GM23338 (cell line): ENCODE results near the gene SLC5A5. TPM values are rescaled to one million over a fixed set of nuclear protein-coding genes. Genes with fewer than 3 reads are reported as not detected.

Experiments
- ATAC-seq: fragments of 200-7000 bp; cut with Tn5 transposase; 3 replicates; pipeline ENCODE4 v1.9.1; 2020
- DNase-seq: peaks from one replicate; pipeline ENCODE4 v3.0.0-alpha.2; 2015; ENCODE audit warnings: low spot score
- H2AFZ ChIP-seq: fragments of 200-600 bp; sonication (generic); 2 replicates; pipeline ENCODE4 v1.8.0; 2016; ENCODE audit warnings: antibody characterized with exemption, mild to moderate bottlenecking, moderate library complexity
- H3F3A ChIP-seq: fragments of 200-600 bp; sonication (generic); replicated peaks from 2 replicates; pipeline ENCODE4 v1.8.0; 2017; ENCODE audit warnings: antibody characterized with exemption, mixed run types, low read depth
- H3K27ac ChIP-seq: fragments of 200-600 bp; sonication (generic); 2 replicates; pipeline ENCODE4 v1.6.1; 2016; ENCODE audit warnings: low read depth
- H3K27me3 ChIP-seq: fragments of 200-600 bp; sonication (generic); 2 replicates; pipeline ENCODE4 v1.8.0; 2016; ENCODE audit warnings: mild to moderate bottlenecking, mixed run types, moderate library complexity; ENCODE audit not compliant: insufficient read depth
- H3K36me3 ChIP-seq: fragments of 200-600 bp; sonication (generic); 2 replicates; pipeline ENCODE4 v1.8.0; 2016; ENCODE audit warnings: mild to moderate bottlenecking; ENCODE audit not compliant: insufficient read depth
- H3K4me1 ChIP-seq: fragments of 200-600 bp; sonication (generic); 2 replicates; pipeline ENCODE4 v1.8.0; 2016; ENCODE audit warnings: mild to moderate bottlenecking, moderate library complexity; ENCODE audit not compliant: insufficient read depth
- H3K4me2 ChIP-seq: fragments of 200-600 bp; sonication (generic); 2 replicates; pipeline ENCODE4 v1.7.1; 2017; ENCODE audit warnings: mixed run types
- H3K4me3 ChIP-seq: fragments of 200-600 bp; sonication (generic); 2 replicates; pipeline ENCODE4 v1.6.1; 2016; ENCODE audit warnings: mixed run types
- H3K79me2 ChIP-seq: fragments of 200-600 bp; sonication (generic); replicated peaks from 2 replicates; pipeline ENCODE4 v1.8.0; 2017; ENCODE audit warnings: mild to moderate bottlenecking; ENCODE audit not compliant: insufficient read depth
- H3K9me2 ChIP-seq: fragments of 200-600 bp; sonication (generic); 2 replicates; pipeline ENCODE4 v1.8.0; 2017; ENCODE audit not compliant: insufficient read depth
- H4K20me1 ChIP-seq: fragments of 200-600 bp; sonication (generic); replicated peaks from 2 replicates; pipeline ENCODE4 v1.8.0; 2017; ENCODE audit warnings: mild to moderate bottlenecking; ENCODE audit not compliant: insufficient read depth
- H3K27ac Mint-ChIP-seq: 2 replicates; pipeline ENCODE4 v1.8.0; 2020; ENCODE audit warnings: inconsistent platforms, mild to moderate bottlenecking, moderate library complexity, mixed read lengths
- H3K27me3 Mint-ChIP-seq: 3 replicates; pipeline ENCODE4 v1.8.0; 2022; ENCODE audit warnings: low read depth, mild to moderate bottlenecking, moderate library complexity, mixed read lengths, inconsistent platforms; ENCODE audit not compliant: insufficient read depth, poor library complexity
- H3K36me3 Mint-ChIP-seq: 3 replicates; pipeline ENCODE4 v1.8.0; 2021; ENCODE audit warnings: low read depth, mild to moderate bottlenecking, inconsistent platforms, moderate library complexity, mixed read lengths
- H3K4me1 Mint-ChIP-seq: 3 replicates; pipeline ENCODE4 v1.8.0; 2020; ENCODE audit warnings: mild to moderate bottlenecking, inconsistent platforms, mixed read lengths
- H3K4me3 Mint-ChIP-seq: 3 replicates; pipeline ENCODE4 v1.8.0; 2021; ENCODE audit warnings: moderate library complexity, mild to moderate bottlenecking, inconsistent platforms, mixed read lengths
- H3K9me3 Mint-ChIP-seq: 3 replicates; pipeline ENCODE4 v1.8.0; 2020; ENCODE audit warnings: moderate library complexity, mild to moderate bottlenecking, inconsistent platforms, mixed read lengths
- CREB1 ChIP-seq: fragments of 250-450 bp; sonication (Bioruptor Pico); IDR thresholded peaks from 2 replicates; pipeline ENCODE4 v1.5.0; 2020; ENCODE audit warnings: low read depth, mild to moderate bottlenecking, moderate library complexity
- EZH2phosphoT487 ChIP-seq: fragments of 200-600 bp; sonication (generic); IDR thresholded peaks from one replicate; pipeline ENCODE4 v1.8.1; 2018; ENCODE audit warnings: antibody characterized with exemption; ENCODE audit not compliant: unreplicated experiment
- NANOG ChIP-seq: IDR thresholded peaks from 2 replicates; pipeline ENCODE4 v1.6.1; 2016; ENCODE audit warnings: antibody characterized with exemption, borderline replicate concordance
- POLR2AphosphoS5 ChIP-seq: IDR thresholded peaks from 2 replicates; pipeline ENCODE4 v1.6.1; 2016; ENCODE audit warnings: antibody characterized with exemption, low read depth
- ZNF331 ChIP-seq: fragments of 250-450 bp; sonication (Bioruptor Pico); IDR thresholded peaks from 2 replicates; pipeline ENCODE4 v1.5.0; 2020; ENCODE audit warnings: low read depth, mild to moderate bottlenecking, moderate library complexity
- polyA plus RNA-seq: library from polyadenylated mRNA; unstranded; fragments of >200 nt; fragmentation: Nextera tagmentation; extraction: Ambion mirVana; gene quantifications from 2 replicates; pipeline ENCODE4 v1.2.1, GENCODE V29; 2016
- total RNA-seq: library from RNA; depleted of rRNA; stranded (reverse); fragments of >200 nt; shearing (Covaris generic); gene quantifications from 2 replicates; pipeline ENCODE4 v1.2.3, GENCODE V29; 2014
- TF ChIP-seq, protein P1 (sequence below), 2 experiments: fragments of 200-600 bp in 1 of 2; sonication (generic) in 1 of 2; conservative IDR thresholded peaks; 2 replicates each; pipeline versions ENCODE4 v1.5.1 to v1.6.1; 2016 to 2017; ENCODE audit warnings: antibody characterized with exemption in 2 of 2, low read depth in 2 of 2, mild to moderate bottlenecking in 2 of 2, moderate library complexity in 1 of 2
- TF ChIP-seq, protein P2 (sequence below): IDR thresholded peaks from 2 replicates; pipeline ENCODE4 v1.6.1; 2016; ENCODE audit warnings: antibody characterized with exemption
- TF ChIP-seq, protein P3 (sequence below): fragments of 250-450 bp; sonication (Bioruptor Pico); IDR thresholded peaks from 2 replicates; pipeline ENCODE4 v1.5.0; 2020; ENCODE audit warnings: mild to moderate bottlenecking, moderate library complexity
- TF ChIP-seq, protein P4 (sequence below): IDR thresholded peaks from one replicate; pipeline ENCODE4 v1.6.1; 2018; ENCODE audit warnings: antibody characterized with exemption; ENCODE audit not compliant: unreplicated experiment

Gene SLC5A5
- total and polyA plus RNA-seq, 2 experiments from 2014 or later: 1.0 to 2.1 TPM

DNA sequence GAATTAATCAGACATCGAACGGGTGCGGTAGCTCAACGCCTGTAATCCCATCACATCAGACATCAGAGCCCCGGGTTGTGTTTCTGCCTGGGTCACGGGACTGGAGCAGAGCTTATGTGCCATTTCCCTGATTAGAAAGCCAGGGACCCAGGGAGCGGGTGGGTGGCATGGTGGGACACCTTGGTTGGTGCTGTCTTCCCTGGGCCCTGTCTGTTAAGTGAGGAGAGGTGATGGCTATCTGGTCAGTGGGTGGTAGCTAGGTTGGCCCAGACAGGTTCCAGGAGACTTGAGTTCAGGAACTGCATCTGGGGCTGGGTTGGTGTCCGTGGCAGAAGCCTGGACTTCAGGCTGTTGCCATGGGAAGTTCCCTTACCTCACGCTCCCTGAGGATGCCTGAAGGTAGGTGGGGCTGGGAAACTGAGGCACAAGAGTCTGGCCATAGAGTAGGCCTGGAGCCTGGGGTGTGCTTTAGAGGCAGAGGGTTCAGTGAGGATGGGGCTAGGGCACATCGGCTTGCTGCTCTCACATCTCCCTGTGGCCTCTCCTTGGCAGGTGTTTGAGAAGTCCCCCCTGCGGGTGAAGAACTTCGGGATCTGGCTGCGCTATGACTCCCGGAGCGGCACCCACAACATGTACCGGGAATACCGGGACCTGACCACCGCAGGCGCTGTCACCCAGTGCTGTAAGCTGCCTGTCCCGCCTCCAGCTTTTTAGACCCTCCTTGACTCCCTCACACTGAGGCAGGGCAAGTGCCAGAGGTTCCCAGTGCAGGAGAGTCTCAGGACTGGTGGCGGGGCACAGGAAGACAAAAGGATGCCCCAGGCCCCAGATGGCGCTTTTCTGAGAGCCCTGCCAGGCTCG, 10.0 kb upstream of the SLC5A5 start:
- H3K4me2 ChIP-seq: peak overlapping the region; percentile 100
- Mint-ChIP-seq H3K4me3 (peak overlapping the region; percentile 99), H3K9me3 (peaks cover 11% of the 10 kb centered on the region; the same call in 2 of the 3 replicates), H3K4me1 (peaks cover 17% of the 10 kb centered on the region), H3K36me3 (peaks cover 64% of the 10 kb centered on the region), H3K27ac (peak overlapping the region; percentile 100), H3K27me3 (peaks cover 39% of the 10 kb centered on the region)
- no peak for TF ChIP-seq NANOG
- TF ChIP-seq, protein P1, sequence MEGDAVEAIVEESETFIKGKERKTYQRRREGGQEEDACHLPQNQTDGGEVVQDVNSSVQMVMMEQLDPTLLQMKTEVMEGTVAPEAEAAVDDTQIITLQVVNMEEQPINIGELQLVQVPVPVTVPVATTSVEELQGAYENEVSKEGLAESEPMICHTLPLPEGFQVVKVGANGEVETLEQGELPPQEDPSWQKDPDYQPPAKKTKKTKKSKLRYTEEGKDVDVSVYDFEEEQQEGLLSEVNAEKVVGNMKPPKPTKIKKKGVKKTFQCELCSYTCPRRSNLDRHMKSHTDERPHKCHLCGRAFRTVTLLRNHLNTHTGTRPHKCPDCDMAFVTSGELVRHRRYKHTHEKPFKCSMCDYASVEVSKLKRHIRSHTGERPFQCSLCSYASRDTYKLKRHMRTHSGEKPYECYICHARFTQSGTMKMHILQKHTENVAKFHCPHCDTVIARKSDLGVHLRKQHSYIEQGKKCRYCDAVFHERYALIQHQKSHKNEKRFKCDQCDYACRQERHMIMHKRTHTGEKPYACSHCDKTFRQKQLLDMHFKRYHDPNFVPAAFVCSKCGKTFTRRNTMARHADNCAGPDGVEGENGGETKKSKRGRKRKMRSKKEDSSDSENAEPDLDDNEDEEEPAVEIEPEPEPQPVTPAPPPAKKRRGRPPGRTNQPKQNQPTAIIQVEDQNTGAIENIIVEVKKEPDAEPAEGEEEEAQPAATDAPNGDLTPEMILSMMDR (conservative IDR thresholded peaks at IDR 0.05; ENCODE audit: low read depth in 2 of 2): no peak
- TF ChIP-seq, protein P2, sequence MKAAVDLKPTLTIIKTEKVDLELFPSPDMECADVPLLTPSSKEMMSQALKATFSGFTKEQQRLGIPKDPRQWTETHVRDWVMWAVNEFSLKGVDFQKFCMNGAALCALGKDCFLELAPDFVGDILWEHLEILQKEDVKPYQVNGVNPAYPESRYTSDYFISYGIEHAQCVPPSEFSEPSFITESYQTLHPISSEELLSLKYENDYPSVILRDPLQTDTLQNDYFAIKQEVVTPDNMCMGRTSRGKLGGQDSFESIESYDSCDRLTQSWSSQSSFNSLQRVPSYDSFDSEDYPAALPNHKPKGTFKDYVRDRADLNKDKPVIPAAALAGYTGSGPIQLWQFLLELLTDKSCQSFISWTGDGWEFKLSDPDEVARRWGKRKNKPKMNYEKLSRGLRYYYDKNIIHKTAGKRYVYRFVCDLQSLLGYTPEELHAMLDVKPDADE: no peak
- TF ChIP-seq EZH2phosphoT487: no peak
- no peak for TF ChIP-seq CREB1 (CRISPR knock-in tag)
- TF ChIP-seq, protein P3, sequence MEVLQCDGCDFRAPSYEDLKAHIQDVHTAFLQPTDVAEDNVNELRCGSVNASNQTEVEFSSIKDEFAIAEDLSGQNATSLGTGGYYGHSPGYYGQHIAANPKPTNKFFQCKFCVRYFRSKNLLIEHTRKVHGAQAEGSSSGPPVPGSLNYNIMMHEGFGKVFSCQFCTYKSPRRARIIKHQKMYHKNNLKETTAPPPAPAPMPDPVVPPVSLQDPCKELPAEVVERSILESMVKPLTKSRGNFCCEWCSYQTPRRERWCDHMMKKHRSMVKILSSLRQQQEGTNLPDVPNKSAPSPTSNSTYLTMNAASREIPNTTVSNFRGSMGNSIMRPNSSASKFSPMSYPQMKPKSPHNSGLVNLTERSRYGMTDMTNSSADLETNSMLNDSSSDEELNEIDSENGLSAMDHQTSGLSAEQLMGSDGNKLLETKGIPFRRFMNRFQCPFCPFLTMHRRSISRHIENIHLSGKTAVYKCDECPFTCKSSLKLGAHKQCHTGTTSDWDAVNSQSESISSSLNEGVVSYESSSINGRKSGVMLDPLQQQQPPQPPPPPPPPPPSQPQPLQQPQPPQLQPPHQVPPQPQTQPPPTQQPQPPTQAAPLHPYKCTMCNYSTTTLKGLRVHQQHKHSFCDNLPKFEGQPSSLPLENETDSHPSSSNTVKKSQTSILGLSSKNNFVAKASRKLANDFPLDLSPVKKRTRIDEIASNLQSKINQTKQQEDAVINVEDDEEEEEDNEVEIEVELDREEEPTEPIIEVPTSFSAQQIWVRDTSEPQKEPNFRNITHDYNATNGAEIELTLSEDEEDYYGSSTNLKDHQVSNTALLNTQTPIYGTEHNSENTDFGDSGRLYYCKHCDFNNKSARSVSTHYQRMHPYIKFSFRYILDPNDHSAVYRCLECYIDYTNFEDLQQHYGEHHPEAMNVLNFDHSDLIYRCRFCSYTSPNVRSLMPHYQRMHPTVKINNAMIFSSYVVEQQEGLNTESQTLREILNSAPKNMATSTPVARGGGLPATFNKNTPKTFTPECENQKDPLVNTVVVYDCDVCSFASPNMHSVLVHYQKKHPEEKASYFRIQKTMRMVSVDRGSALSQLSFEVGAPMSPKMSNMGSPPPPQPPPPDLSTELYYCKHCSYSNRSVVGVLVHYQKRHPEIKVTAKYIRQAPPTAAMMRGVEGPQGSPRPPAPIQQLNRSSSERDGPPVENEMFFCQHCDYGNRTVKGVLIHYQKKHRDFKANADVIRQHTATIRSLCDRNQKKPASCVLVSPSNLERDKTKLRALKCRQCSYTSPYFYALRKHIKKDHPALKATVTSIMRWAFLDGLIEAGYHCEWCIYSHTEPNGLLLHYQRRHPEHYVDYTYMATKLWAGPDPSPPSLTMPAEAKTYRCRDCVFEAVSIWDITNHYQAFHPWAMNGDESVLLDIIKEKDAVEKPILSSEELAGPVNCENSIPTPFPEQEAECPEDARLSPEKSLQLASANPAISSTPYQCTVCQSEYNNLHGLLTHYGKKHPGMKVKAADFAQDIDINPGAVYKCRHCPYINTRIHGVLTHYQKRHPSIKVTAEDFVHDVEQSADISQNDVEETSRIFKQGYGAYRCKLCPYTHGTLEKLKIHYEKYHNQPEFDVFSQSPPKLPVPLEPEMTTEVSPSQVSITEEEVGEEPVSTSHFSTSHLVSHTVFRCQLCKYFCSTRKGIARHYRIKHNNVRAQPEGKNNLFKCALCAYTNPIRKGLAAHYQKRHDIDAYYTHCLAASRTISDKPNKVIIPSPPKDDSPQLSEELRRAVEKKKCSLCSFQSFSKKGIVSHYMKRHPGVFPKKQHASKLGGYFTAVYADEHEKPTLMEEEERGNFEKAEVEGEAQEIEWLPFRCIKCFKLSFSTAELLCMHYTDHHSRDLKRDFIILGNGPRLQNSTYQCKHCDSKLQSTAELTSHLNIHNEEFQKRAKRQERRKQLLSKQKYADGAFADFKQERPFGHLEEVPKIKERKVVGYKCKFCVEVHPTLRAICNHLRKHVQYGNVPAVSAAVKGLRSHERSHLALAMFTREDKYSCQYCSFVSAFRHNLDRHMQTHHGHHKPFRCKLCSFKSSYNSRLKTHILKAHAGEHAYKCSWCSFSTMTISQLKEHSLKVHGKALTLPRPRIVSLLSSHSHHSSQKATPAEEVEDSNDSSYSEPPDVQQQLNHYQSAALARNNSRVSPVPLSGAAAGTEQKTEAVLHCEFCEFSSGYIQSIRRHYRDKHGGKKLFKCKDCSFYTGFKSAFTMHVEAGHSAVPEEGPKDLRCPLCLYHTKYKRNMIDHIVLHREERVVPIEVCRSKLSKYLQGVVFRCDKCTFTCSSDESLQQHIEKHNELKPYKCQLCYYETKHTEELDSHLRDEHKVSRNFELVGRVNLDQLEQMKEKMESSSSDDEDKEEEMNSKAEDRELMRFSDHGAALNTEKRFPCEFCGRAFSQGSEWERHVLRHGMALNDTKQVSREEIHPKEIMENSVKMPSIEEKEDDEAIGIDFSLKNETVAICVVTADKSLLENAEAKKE (CRISPR knock-in tag): no peak
- no peak; the same call in 1 of the 2 replicates for TF ChIP-seq POLR2AphosphoS5
- TF ChIP-seq ZNF331 (CRISPR knock-in tag): no peak
- TF ChIP-seq, protein P4, sequence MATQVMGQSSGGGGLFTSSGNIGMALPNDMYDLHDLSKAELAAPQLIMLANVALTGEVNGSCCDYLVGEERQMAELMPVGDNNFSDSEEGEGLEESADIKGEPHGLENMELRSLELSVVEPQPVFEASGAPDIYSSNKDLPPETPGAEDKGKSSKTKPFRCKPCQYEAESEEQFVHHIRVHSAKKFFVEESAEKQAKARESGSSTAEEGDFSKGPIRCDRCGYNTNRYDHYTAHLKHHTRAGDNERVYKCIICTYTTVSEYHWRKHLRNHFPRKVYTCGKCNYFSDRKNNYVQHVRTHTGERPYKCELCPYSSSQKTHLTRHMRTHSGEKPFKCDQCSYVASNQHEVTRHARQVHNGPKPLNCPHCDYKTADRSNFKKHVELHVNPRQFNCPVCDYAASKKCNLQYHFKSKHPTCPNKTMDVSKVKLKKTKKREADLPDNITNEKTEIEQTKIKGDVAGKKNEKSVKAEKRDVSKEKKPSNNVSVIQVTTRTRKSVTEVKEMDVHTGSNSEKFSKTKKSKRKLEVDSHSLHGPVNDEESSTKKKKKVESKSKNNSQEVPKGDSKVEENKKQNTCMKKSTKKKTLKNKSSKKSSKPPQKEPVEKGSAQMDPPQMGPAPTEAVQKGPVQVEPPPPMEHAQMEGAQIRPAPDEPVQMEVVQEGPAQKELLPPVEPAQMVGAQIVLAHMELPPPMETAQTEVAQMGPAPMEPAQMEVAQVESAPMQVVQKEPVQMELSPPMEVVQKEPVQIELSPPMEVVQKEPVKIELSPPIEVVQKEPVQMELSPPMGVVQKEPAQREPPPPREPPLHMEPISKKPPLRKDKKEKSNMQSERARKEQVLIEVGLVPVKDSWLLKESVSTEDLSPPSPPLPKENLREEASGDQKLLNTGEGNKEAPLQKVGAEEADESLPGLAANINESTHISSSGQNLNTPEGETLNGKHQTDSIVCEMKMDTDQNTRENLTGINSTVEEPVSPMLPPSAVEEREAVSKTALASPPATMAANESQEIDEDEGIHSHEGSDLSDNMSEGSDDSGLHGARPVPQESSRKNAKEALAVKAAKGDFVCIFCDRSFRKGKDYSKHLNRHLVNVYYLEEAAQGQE: no peak
- peaks cover 9% of the 10 kb centered on the region; the same call in 1 of the 2 replicates for H3K4me1 ChIP-seq
- H2AFZ ChIP-seq: no peak overlapping the region
- H3K79me2 ChIP-seq: peaks cover 29% of the 10 kb centered on the region
- no peaks in the 10 kb centered on the region for H3K27me3 ChIP-seq
- DNase-seq (no peak), ATAC-seq (no peak)
- peaks cover 45% of the 10 kb centered on the region for H4K20me1 ChIP-seq
- peaks cover 37% of the 10 kb centered on the region for H3K36me3 ChIP-seq
- peaks cover 58% of the 10 kb centered on the region for H3F3A ChIP-seq
- peak overlapping the region; percentile 90 for H3K27ac ChIP-seq
- H3K9me2 ChIP-seq: no peaks in the 10 kb centered on the region
- peak overlapping the region; percentile 100 for H3K4me3 ChIP-seq
